HEK293 (cell line): Measurements from ENCODE around the gene GRIK2.

Experiments
- CTCF ChIP-seq: fragments of 450-650 bp; formaldehyde crosslinking; IDR thresholded peaks from 2 replicates; pipeline ENCODE4 v1.5.1; 2016; ENCODE audit warnings: missing biosample characterization, missing genetic modification characterization
- EGR2 ChIP-seq: fragments of 450-650 bp; formaldehyde crosslinking; IDR thresholded peaks from 2 replicates; pipeline ENCODE4 v1.5.1; 2016; ENCODE audit warnings: low read depth, missing biosample characterization, missing genetic modification characterization
- KLF16 ChIP-seq: fragments of 450-650 bp; formaldehyde crosslinking; IDR thresholded peaks from 2 replicates; pipeline ENCODE4 v1.5.1; 2017; ENCODE audit warnings: missing biosample characterization, missing genetic modification characterization
- MYNN ChIP-seq: fragments of 450-650 bp; formaldehyde crosslinking; IDR thresholded peaks from 2 replicates; pipeline ENCODE4 v1.5.1; 2016; ENCODE audit warnings: missing biosample characterization, missing genetic modification characterization, borderline replicate concordance
- OSR2 ChIP-seq: fragments of 450-650 bp; formaldehyde crosslinking; IDR thresholded peaks from 2 replicates; pipeline ENCODE4 v1.5.1; 2016; ENCODE audit warnings: missing biosample characterization, missing genetic modification characterization
- ZBTB17 ChIP-seq: fragments of 450-650 bp; formaldehyde crosslinking; IDR thresholded peaks from 2 replicates; pipeline ENCODE4 v1.5.1; 2016; ENCODE audit warnings: missing biosample characterization, missing genetic modification characterization
- ZNF112 ChIP-seq: fragments of 450-650 bp; formaldehyde crosslinking; IDR thresholded peaks from 2 replicates; pipeline ENCODE4 v1.5.0; 2017; ENCODE audit warnings: missing biosample characterization, missing genetic modification characterization
- ZNF175 ChIP-seq: fragments of 450-650 bp; formaldehyde crosslinking; IDR thresholded peaks from 2 replicates; pipeline ENCODE4 v1.5.1; 2016; ENCODE audit warnings: missing biosample characterization, missing genetic modification characterization
- ZNF202 ChIP-seq: fragments of 450-650 bp; formaldehyde crosslinking; IDR thresholded peaks from 2 replicates; pipeline ENCODE4 v1.5.1; 2016; ENCODE audit warnings: missing biosample characterization, missing genetic modification characterization, borderline replicate concordance
- ZNF510 ChIP-seq: fragments of 450-650 bp; formaldehyde crosslinking; IDR thresholded peaks from 2 replicates; pipeline ENCODE4 v1.5.1; 2018; ENCODE audit warnings: mild to moderate bottlenecking, missing genetic modification characterization, missing biosample characterization; ENCODE audit not compliant: insufficient replicate concordance
- ZNF530 ChIP-seq: fragments of 450-650 bp; formaldehyde crosslinking; IDR thresholded peaks from 2 replicates; pipeline ENCODE4 v1.5.1; 2016; ENCODE audit warnings: low read depth, missing biosample characterization, missing genetic modification characterization
- ZNF670 ChIP-seq: fragments of 450-650 bp; formaldehyde crosslinking; IDR thresholded peaks from 2 replicates; pipeline ENCODE4 v1.5.1; 2016; ENCODE audit warnings: missing biosample characterization, missing genetic modification characterization, low read depth

DNA sequence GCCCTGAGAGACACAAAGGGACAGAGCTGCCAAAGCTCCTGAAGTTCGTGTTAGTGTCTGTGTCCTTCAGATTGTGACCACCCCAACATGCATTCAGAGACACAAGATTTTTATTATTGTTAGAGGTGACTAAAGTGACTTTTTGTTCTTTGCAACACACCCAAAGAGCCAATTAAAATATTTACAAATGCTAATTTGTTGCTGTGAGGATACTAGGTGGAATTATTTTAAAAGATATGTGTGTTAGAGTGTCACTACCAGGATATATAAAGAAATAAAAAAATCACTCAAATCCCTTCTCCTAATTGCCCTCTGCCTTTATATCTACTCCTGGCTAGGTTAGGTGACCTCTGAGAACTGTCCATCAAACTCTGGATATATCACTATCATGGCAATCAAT, 160.7 kb downstream of the GRIK2 start:
- TF ChIP-seq ZNF670 (tag by site-specific recombination) (no peak), EGR2 (tag by site-specific recombination) (no peak), CTCF (tag by site-specific recombination) (no peak), MYNN (tag by site-specific recombination) (no peak), KLF16 (tag by site-specific recombination) (no peak), OSR2 (no peak), ZBTB17 (no peak), ZNF202 (tag by site-specific recombination) (no peak), ZNF510 (tag by site-specific recombination) (no peak), ZNF175 (no peak), ZNF112 (tag by site-specific recombination) (no peak), ZNF530 (tag by site-specific recombination) (no peak)
